ENCODE data around the gene HOXB7. TPM values are rescaled to one million over a fixed set of nuclear protein-coding genes. Genes with fewer than 3 reads are reported as not detected.
A peak's percentile ranks its signal among the peaks of the same experiment; 100 is the strongest.

Gene HOXB7
- total and polyA plus RNA-seq, 10 of the 15 experiments (the other 5 are each of a cell fraction or from before 2014, with no cell fraction given), result 2.8 to 7.4 (median 4.2) TPM

DNA sequence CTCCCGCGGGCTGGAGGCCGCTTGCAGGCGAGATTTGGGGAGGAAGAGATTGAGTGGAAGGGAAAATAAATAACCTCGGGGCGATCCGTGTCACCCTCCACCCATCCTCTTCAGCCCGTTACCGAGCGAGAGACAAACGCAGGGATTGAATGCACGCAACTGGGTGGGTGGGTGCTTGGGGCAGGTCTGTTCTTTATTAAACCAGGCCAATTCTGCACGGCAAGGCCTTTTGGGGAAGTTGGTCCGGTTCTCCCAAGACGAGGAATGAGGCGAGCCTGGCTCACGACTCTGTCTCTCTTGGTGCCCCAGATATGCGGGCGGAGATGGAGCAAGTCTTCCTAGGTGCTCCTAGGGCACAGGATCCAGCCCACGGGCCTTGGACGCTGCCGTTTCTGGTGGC is 396 bp upstream of the HOXB7 start:
- Histone ChIP-seq H3K4me3 (peak overlapping the region; percentile 86), H3K9ac (ENCODE audit: control insufficient read depth, insufficient read depth, low read length) (peak overlapping the region; percentile 76), H3K27ac (ENCODE audit: control insufficient read depth, insufficient read depth) (peak overlapping the region; percentile 1; the same call in 1 of the 2 replicates), H3K4me2 (ENCODE audit: control insufficient read depth, insufficient read depth) (peak overlapping the region; percentile 91), H3K4me1 (ENCODE audit: control insufficient read depth, insufficient read depth, low read length) (peaks cover 11% of the 10 kb centered on the region), H3K36me3 (ENCODE audit: control insufficient read depth in 2 of 2, insufficient read depth in 2 of 2, low read length in 1 of 2) (no peaks in the 10 kb centered on the region; a peak in 1 of 4 replicates), H3K9me3 (replicated peaks; ENCODE audit: control insufficient read depth, insufficient read depth, low read length) (no peaks in the 10 kb centered on the region), H2AFZ (ENCODE audit: control insufficient read depth, low read depth, low read length) (peak overlapping the region; percentile 96), H4K20me1 (ENCODE audit: control insufficient read depth, insufficient read depth) (no peaks in the 10 kb centered on the region), H3K79me2 (ENCODE audit: control insufficient read depth, insufficient read depth, low read length) (no peaks in the 10 kb centered on the region), H3K27me3 (replicated peaks in 1 of 2; ENCODE audit: control insufficient read depth in 2 of 2, insufficient read depth in 2 of 2, low read length in 1 of 2) (peaks cover 8 to 14% of the 10 kb centered on the region in 2 experiments; a peak in 3 of 4 replicates)
- CTCF ChIA-PET, result no interaction called here
- DNase-seq (ENCODE audit: low read depth, low spot score), result no peak
- in situ Hi-C loops (cut with MboI) (no loop called here), intact Hi-C loops (cut with micrococcal nuclease; ENCODE audit: unreplicated experiment) (no loop called here)
- WGBS (ENCODE audit: insufficient coverage, insufficient replicate concordance, low lambda C conversion rate, missing lambda C conversion rate), result 2% methylated on average over 17 of the region's 22 CpGs
- no peak for FAIRE-seq
- RAD21 ChIA-PET (ENCODE audit: unreplicated experiment), result no interaction called here
- ATAC-seq, result peak; percentile 41
- SMC1A ChIA-PET (ENCODE audit: uncharacterized antibody, unreplicated experiment), result no interaction called here
- POLR2A ChIA-PET, result no interaction called here
- no TSS peak for BruUV-seq (replicated peaks)
- no peak for TF ChIP-seq TBL1XR1 (IDR thresholded peaks at IDR 0.05; ENCODE audit: low read depth, low read length)
- TF ChIP-seq IKZF2 (IDR thresholded peaks at IDR 0.05), result no peak
- TF ChIP-seq MEF2B (IDR thresholded peaks at IDR 0.05; ENCODE audit: partially characterized antibody, poor library complexity, severe bottlenecking), result no peak
- TF ChIP-seq IRF5 (IDR thresholded peaks at IDR 0.05; ENCODE audit: borderline replicate concordance), result no peak
- no peak for TF ChIP-seq CHD2 (IDR thresholded peaks at IDR 0.05; ENCODE audit: borderline replicate concordance, low read depth, low read length)
- TF ChIP-seq STAT1 (conservative IDR thresholded peaks at IDR 0.05), result no peak
- no peak for TF ChIP-seq DPF2 (IDR thresholded peaks at IDR 0.05)
- no peak for TF ChIP-seq ZNF384 (IDR thresholded peaks at IDR 0.05; ENCODE audit: borderline replicate concordance, low read depth, low read length)
- no peak for TF ChIP-seq RELA (IDR thresholded peaks at IDR 0.05; ENCODE audit: borderline replicate concordance, partially characterized antibody)
- no peak for TF ChIP-seq ZBED1 (IDR thresholded peaks at IDR 0.05; ENCODE audit: borderline replicate concordance)
- TF ChIP-seq EED (IDR thresholded peaks at IDR 0.05; ENCODE audit: low read depth), result no peak
- TF ChIP-seq, protein P1, sequence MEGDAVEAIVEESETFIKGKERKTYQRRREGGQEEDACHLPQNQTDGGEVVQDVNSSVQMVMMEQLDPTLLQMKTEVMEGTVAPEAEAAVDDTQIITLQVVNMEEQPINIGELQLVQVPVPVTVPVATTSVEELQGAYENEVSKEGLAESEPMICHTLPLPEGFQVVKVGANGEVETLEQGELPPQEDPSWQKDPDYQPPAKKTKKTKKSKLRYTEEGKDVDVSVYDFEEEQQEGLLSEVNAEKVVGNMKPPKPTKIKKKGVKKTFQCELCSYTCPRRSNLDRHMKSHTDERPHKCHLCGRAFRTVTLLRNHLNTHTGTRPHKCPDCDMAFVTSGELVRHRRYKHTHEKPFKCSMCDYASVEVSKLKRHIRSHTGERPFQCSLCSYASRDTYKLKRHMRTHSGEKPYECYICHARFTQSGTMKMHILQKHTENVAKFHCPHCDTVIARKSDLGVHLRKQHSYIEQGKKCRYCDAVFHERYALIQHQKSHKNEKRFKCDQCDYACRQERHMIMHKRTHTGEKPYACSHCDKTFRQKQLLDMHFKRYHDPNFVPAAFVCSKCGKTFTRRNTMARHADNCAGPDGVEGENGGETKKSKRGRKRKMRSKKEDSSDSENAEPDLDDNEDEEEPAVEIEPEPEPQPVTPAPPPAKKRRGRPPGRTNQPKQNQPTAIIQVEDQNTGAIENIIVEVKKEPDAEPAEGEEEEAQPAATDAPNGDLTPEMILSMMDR (IDR thresholded peaks at IDR 0.05 in 2 of 3, conservative IDR thresholded peaks at IDR 0.05 in 1 of 3; ENCODE audit: control insufficient read depth in 2 of 3, extremely low read depth in 1 of 3, insufficient read depth in 1 of 3, low read depth in 3 of 3, low read length in 3 of 3), result no peak
- no peak for TF ChIP-seq SIN3A (IDR thresholded peaks at IDR 0.05; ENCODE audit: low read depth, low read length)
- no peak for TF ChIP-seq USF2 (IDR thresholded peaks at IDR 0.05; ENCODE audit: borderline replicate concordance, low read depth, low read length)
- TF ChIP-seq ZBTB11 (CRISPR knock-in tag; IDR thresholded peaks at IDR 0.05), result no peak
- no peak for TF ChIP-seq SMARCA5 (IDR thresholded peaks at IDR 0.05)
- TF ChIP-seq SMC3 (IDR thresholded peaks at IDR 0.05; ENCODE audit: borderline replicate concordance, low read length), result no peak
- TF ChIP-seq ZNF207 (IDR thresholded peaks at IDR 0.05; ENCODE audit: borderline replicate concordance), result no peak
- no peak for TF ChIP-seq NBN (IDR thresholded peaks at IDR 0.05)
- no peak for TF ChIP-seq SREBF2 (IDR thresholded peaks at IDR 0.05; ENCODE audit: low read length)

All from GM12878 (cell line).